ENCODE measurements around the gene IL1RAPL1.
"Not testable (repeated sequence)": the region's sequence is repeated elsewhere in the genome, so short reads cannot be mapped to it uniquely, and the experiment has no call there.

Gene IL1RAPL1

DNA sequence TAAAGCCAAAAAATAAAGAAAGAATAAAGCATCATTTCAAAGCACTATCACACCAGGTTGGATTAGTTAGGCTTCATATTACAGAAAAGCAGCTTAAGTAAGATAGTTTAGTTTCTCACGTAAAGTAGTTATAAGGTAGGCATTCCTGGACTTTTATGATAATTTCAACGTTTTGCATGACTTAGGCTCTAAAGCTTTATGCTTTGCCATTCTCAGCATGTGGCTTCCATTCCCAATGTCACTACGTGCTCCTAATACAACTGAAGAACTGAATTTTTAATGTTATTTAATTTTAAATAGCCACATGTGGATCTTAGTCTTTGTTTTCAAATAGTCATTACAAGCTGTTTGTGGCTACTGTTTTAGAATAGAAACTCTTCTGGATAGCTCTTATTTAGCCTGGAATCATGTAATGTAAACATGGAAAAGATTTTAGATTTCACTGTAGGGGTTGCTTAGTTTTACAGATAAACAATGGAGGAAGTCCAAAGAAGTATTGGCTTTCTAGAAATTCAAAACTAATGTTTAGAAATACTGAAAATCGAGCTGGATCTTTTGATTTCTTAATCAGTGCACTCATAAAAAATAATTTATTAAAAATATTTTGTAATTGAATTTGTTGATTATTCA, 710.0 kb downstream of the IL1RAPL1 start:
- no peak for DNase-seq

DNA sequence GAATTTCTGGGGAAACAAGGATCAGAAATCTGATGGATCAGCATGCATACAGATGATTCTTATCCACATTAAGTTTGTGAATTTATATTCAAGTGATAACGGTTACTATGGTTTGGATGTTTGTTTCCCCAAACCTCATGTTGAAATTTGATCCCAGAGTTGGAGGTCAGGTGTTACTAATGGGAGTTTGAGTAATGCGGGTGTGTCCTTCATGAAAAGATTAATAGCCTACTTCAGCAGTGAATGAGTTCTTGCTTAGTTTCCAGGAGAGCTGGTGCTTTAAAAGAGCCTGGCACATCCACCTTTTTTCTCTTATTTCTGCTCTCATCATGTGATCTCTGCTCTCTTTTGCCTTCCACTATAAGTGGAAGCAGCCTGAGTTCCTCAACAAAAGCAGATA, 712.4 kb downstream of the IL1RAPL1 start:
- DNase-seq = no peak

GRCh38 chrX:29308726-29309125, 721.5 kb downstream of the IL1RAPL1 start:
- DNase-seq = no peak

- DNase-seq = no peak
Observed at GRCh38 chrX:29315931-29316330, 728.7 kb downstream of the IL1RAPL1 start.

DNA sequence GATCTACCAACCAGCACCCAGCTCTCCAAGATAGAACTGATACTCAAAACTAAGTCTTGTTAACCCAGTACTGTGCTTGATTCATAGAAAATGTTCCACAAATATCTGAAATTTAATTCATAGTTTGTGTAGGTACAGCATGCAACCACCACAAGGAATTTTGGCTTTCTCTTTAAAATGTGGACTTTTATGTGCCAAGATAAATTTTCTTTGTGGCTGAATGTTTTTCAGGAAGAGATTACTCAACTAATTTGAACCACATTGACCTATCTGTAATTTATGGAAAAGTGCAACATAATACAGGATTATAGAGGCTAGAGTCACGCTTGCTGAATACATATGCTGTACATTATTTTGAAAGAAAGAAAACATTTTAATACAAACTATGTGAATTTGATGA, 730.8 kb downstream of the IL1RAPL1 start:
- no peak for DNase-seq

- DNase-seq = not testable (repeated sequence)
Observed at GRCh38 chrX:29332429-29332828, 745.2 kb downstream of the IL1RAPL1 start.

DNA sequence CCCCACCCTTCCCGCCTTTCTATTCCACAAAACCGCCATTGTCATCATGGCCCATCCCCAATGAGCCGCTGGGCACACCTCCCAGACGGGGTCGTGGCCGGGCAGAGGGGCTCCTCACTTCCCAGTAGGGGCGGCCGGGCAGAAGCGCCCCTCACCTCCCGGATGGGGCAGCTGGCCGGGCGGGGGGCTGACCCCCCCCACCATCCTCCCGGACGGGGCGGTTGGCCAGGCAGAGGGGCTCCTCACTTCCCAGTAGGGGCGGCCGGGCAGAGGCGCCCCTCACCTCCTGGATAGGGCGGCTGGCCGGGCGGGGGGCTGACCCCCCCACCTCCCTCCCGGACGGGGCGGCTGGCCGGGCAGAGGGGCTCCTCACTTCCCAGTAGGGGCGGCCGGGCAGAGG, 745.8 kb downstream of the IL1RAPL1 start:
- not testable (repeated sequence) for DNase-seq

- no peak for DNase-seq
Observed at GRCh38 chrX:29348288-29348687, 761.0 kb downstream of the IL1RAPL1 start.

- no peak for DNase-seq
Observed at GRCh38 chrX:29359276-29359675, 772.0 kb downstream of the IL1RAPL1 start.

GRCh38 chrX:29374765-29375164, 787.5 kb downstream of the IL1RAPL1 start:
- not testable (repeated sequence) for DNase-seq

DNA sequence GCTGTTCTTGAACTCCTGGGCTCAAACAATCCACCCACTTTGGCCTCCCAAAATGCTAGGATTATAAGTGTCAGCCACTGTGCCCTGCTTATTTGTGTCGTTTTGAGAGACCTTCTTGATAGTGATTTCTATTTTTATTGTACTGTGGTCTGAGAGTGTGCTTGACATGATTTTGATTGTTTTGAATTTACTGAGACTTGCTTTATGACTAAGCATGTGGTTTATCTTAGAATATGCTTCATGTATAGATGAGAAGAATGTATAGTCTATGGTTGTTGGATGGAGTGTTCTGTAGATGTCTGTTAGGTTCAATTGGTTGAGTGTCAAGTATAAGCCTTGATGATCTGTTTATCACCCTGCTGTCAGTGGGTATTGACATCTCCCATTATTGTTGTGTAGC, 789.3 kb downstream of the IL1RAPL1 start:
- DNase-seq = no peak

DNA sequence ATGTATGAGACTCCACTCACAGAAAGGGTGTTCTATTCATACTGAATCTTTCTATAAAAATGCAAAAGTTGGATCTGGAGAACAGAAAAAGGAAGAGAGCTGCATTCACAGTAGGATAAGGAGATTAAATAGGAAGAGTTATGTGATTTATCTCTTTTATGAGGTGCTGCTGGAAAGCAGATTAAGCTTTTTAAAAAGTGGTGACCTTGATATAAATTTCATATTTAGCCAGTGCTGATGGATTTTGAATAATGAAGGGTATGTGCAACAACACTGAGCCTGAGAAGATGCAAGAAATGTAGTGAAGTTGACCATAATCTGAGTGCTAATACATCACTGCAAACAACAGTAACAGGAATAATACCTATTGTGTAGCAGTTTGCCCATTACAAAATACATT, 795.6 kb downstream of the IL1RAPL1 start:
- DNase-seq = no peak

GRCh38 chrX:29388509-29388908, 801.3 kb downstream of the IL1RAPL1 start:
- no peak for DNase-seq

- no peak for DNase-seq
Observed at GRCh38 chrX:29397506-29397905, 810.3 kb downstream of the IL1RAPL1 start.

- DNase-seq = no peak
Observed at GRCh38 chrX:29407357-29407756, 820.1 kb downstream of the IL1RAPL1 start.

DNA sequence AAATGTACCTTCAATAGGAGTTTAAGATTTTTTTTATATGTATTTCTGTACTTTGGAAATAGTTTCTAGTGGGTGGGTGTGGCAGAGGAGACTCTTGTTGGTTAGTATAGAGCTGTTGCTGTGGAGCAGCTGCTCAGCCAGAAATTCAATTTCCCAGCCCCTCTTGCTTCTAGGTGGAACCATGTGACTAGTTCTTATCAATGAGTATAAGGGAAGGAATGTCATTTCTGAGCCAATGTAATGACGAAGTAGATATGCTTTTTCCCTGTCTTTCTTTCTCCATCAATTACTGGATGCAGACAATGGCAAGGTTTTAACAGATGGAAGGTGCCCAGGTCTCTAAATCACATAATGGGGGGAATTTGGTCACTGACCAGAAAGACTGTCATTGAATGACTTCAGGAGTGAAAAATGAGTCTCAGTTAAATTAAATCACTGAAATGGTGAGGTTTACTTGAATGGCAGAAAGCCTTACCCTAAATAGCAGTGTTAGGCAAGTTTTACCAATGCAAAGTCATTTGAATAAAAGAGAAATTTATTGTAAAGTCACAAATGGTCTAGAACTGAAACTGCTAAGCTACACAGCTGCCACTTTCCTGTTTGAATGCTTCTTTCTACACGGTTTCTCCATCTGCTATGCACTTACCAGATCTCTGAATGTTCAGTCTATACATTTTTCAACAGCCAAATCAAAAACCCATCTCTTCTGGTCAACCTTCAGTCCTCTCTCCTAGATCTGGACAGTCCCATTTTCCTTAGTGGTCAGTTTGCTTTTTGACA, 832.7 kb downstream of the IL1RAPL1 start:
- DNase-seq = no peak

DNA sequence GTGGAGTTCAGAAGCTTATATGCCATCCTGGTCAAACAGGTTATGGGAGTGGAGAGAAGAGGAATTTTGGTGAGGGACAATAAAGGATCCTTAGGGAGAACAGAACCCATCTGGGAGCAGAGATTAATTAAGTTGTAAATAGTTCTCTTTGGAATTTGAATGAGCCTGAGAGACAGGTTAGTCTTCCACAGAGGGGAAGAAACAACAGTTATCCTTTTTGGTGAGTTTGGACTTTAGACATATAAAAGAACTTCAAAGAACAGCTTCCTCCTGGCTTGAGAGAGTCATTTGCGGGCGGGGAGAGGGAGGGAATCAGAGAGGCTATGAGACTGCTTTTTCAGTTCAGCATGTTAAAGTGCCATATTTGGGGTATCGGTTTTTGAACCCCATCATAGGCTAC, 834.8 kb downstream of the IL1RAPL1 start:
- no peak for DNase-seq

- no peak for DNase-seq
Observed at GRCh38 chrX:29431895-29432294, 844.6 kb downstream of the IL1RAPL1 start.

GRCh38 chrX:29432534-29432933, 845.3 kb downstream of the IL1RAPL1 start:
- no peak for DNase-seq

- DNase-seq = no peak
Observed at GRCh38 chrX:29434939-29435338, 847.7 kb downstream of the IL1RAPL1 start.

DNA sequence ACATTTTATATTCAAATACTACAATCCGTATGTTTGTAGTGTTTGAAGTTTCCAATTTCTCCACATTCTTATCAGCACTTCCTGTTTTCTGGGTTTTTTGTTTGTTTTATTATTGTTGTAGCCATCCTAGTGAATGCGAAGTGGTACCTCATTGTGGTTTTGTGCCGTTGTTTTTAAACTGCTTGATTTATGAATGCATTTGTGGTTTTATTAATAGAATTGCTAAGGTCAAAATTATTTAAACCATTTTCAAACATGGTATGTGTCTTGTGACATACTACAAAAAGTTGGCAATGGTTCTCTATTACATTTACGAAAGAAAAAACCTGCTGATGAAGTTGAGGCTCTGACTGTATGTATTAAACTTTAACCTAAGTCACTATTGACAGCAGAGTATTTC, 848.1 kb downstream of the IL1RAPL1 start:
- DNase-seq = no peak

- DNase-seq = no peak
Observed at GRCh38 chrX:29447867-29448266, 860.6 kb downstream of the IL1RAPL1 start.

- DNase-seq = no peak
Observed at GRCh38 chrX:29453333-29453732, 866.1 kb downstream of the IL1RAPL1 start.

- no peak for DNase-seq
Observed at GRCh38 chrX:29455702-29456101, 868.5 kb downstream of the IL1RAPL1 start.

GRCh38 chrX:29461039-29461438, 873.8 kb downstream of the IL1RAPL1 start:
- DNase-seq = no peak

Measured in activated naive CD4-positive, alpha-beta T cell (primary cell).